ENCODE data around the gene DCST1. TPM values are rescaled to one million over a fixed set of nuclear protein-coding genes. Genes with fewer than 3 reads are reported as not detected.

DCST1 gene
- polyA plus RNA-seq, 2 of the 4 experiments (the other 2 are of a cell fraction), result 0.06 TPM; not detected in 1

DNA sequence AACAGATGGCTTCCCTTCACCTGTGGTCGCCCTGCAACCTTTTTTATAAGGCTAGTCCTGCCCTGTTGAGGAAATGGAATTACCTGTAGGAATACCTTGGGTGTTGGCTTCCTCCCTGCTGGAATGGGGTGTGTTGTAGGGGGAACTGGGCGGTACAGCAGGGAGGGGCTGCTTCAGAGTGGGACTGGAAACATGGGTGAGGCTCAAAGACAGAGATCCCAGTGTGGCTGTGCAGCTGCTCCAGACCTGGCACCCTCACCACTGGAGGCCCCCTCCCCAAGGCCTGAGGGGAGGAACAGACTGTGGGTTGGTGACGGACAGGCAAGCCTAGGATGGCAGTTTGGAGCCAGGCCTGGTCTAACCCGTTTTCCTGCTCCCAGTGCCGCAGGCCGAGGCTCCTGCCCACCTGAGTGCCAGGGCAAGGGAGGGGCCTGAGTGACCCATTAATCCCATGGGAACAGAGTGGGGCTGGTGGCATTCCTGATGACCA, 49.5 kb downstream of the DCST1 start:
- ATAC-seq, result no peak

DNA sequence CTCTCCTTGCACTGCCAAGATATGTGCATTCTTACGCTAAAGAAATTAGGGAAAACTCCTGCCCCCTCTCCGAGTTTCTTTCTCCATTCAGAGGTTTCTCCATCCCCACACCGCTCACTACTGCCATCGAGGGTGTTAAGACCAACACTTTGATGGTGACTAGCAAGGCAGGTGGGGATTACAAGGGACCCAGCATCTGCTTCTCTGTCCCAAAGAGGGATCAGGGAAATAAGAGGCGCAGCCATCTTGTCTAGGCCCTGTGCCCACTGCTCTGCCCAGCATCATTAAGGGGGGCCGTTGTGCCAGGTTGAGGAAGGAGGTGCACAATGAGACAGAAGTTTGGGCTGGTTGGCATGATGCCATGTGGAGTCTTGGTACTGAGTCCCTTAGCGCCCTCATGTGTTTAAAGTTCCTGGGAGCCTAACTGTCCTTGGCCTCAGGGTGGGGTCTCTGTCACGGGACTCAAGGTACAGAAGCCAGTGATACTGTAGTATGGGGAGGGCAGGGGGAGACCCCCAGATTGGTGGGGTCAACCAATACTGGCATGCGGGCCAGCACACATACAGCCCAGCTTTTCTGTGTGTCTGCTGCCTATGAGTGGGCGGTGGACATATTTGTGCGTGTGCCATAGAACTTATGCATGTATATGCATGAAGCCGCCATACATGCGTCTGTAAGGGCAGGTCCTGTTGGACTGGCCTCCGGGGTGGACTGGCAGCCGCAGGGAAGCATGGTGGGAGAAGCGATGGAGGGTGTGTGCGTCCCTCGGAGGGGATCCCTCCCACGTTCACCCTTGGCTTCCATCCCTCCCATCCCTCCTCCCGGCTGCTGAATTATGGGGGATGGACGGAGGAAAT, 50.5 kb downstream of the DCST1 start:
- Histone ChIP-seq H3K27ac (peak overlapping the region; percentile 32 to 88; a peak in 4 of 6 replicates), H3K4me3 (peak overlapping the region; percentile 59), H3K9me3 (no peaks in the 10 kb centered on the region), H3K4me2 (peak overlapping the region; percentile 100), H3K4me1 (peaks cover 55% of the 10 kb centered on the region)
- TF ChIP-seq TFCP2L1 (CRISPR knock-in tag; IDR thresholded peaks at IDR 0.05) (no peak), MAFK (IDR thresholded peaks at IDR 0.05; ENCODE audit: partially characterized antibody) (no peak), SREBF2 (IDR thresholded peaks at IDR 0.05) (no peak), RAD21 (conservative IDR thresholded peaks at IDR 0.05 in 1 of 2, IDR thresholded peaks at IDR 0.05 in 1 of 2) (peak in 1 of 2 experiments; percentile 54; a peak in 2 of 5 replicates), HOXA7 (CRISPR knock-in tag; IDR thresholded peaks at IDR 0.05) (no peak), SMC3 (IDR thresholded peaks at IDR 0.05) (peak; percentile 18; the same call in 1 of the 3 replicates), POLR2AphosphoS2 (conservative IDR thresholded peaks at IDR 0.05; ENCODE audit: low read length) (no peak)
- TF ChIP-seq, protein P1, sequence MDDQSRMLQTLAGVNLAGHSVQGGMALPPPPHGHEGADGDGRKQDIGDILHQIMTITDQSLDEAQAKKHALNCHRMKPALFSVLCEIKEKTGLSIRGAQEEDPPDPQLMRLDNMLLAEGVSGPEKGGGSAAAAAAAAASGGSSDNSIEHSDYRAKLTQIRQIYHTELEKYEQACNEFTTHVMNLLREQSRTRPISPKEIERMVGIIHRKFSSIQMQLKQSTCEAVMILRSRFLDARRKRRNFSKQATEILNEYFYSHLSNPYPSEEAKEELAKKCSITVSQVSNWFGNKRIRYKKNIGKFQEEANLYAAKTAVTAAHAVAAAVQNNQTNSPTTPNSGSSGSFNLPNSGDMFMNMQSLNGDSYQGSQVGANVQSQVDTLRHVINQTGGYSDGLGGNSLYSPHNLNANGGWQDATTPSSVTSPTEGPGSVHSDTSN (IDR thresholded peaks at IDR 0.05), result no peak
- ATAC-seq (peak; percentile 5 to 10; a peak in 5 of 6 replicates), DNase-seq (ENCODE audit: low read depth in 1 of 2, low spot score in 1 of 2) (peak in 1 of 2 experiments; percentile 74), FAIRE-seq (no peak)
- ChIA-PET POLR2A (interaction anchor here (0.6 to 1.8 kb wide), 8 partner anchors 13 to 110 kb away, joined by 3 to 7 read pairs (median 4); partner anchors contain the start of genes EFNA4, KRTCAP2 and ZBTB7B), CTCF (interaction anchor here (0.7 to 5.5 kb wide), 32 partner anchors 11 to 550 kb away, joined by 3 to 350 read pairs (median 6); partner anchors contain the start of genes ADAM15, DCST1, DCST2 and EFNA1)
- WGBS (ENCODE audit: missing lambda C conversion rate), result 21% methylated on average over 17 of the region's 21 CpGs

More for the DNA sequence above, 49.5 kb downstream of the DCST1 start:
- ChIA-PET CTCF (interaction anchor here (0.5 to 5.5 kb wide), 6 partner anchors 19 to 936 kb away, joined by 3 to 350 read pairs (median 20); partner anchors contain the start of genes ADAM15, EFNA1 and EFNA4), POLR2A (no interaction called here)
- H3K4me1 ChIP-seq, result peaks cover 61% of the 10 kb centered on the region
- peak overlapping the region; percentile 99; the same call in 2 of the 3 replicates for H3K4me2 ChIP-seq
- DNase-seq (ENCODE audit: low read depth in 1 of 2, low spot score in 1 of 2) (no peak), FAIRE-seq (no peak)
- H3K27ac ChIP-seq, result no peak overlapping the region
- 49% methylated on average over 5 of the region's 6 CpGs for WGBS (ENCODE audit: missing lambda C conversion rate)
- H3K9me3 ChIP-seq, result no peaks in the 10 kb centered on the region
- TF ChIP-seq, protein P2, sequence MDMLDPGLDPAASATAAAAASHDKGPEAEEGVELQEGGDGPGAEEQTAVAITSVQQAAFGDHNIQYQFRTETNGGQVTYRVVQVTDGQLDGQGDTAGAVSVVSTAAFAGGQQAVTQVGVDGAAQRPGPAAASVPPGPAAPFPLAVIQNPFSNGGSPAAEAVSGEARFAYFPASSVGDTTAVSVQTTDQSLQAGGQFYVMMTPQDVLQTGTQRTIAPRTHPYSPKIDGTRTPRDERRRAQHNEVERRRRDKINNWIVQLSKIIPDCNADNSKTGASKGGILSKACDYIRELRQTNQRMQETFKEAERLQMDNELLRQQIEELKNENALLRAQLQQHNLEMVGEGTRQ (IDR thresholded peaks at IDR 0.05), result no peak
- TF ChIP-seq NR3C1 (IDR thresholded peaks at IDR 0.05) (no peak), CHD2 (IDR thresholded peaks at IDR 0.05; ENCODE audit: low read length, partially characterized antibody) (no peak), ZNF302 (CRISPR knock-in tag; IDR thresholded peaks at IDR 0.05) (no peak)
- no peak overlapping the region for H3K4me3 ChIP-seq

DNA sequence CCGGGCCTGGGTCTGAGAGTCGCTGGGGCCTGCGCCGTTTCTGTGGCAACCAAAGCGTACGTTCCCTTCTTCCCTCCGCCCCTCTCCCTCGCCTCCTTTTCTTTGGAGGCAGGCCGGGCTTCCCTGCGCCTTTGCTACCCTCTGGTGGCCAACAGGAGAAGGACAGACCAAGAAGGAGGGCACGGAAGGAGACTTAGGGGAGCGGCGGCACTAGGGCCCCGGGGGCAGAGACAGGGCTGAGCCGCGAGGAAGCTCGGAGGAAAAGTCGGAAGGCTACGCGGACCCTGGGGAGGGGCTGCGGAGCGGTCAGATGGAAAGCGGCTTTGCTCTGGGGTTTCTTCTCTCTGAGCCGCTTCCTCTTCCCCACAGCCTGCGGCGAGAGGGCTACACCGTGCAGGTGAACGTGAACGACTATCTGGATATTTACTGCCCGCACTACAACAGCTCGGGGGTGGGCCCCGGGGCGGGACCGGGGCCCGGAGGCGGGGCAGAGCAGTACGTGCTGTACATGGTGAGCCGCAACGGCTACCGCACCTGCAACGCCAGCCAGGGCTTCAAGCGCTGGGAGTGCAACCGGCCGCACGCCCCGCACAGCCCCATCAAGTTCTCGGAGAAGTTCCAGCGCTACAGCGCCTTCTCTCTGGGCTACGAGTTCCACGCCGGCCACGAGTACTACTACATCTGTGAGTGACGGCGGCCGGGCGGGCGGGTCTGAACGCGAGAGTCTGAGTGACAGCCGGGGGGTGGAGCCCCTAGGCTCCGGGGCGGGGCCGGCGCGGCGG, 51.3 kb downstream of the DCST1 start:
- peak overlapping the region; percentile 59 for H3K4me3 ChIP-seq
- peaks cover 47% of the 10 kb centered on the region for H3K4me1 ChIP-seq
- H3K9me3 ChIP-seq, result no peaks in the 10 kb centered on the region
- ChIA-PET POLR2A (interaction anchor here (0.6 to 1.8 kb wide), 12 partner anchors 14 to 377 kb away, joined by 3 to 7 read pairs (median 3); partner anchors contain the start of genes ADAM15, EFNA4, KRTCAP2 and SHC1), CTCF (interaction anchor here (0.6 to 5.5 kb wide), 63 partner anchors 11 to 1497 kb away, joined by 3 to 350 read pairs (median 5); partner anchors contain the start of genes ADAM15, DCST1, DCST2 and EFNA1)
- H3K4me2 ChIP-seq, result peak overlapping the region; percentile 100
- WGBS (ENCODE audit: missing lambda C conversion rate), result 1% methylated on average over 29 of the region's 67 CpGs
- peak; percentile 77 for FAIRE-seq
- ATAC-seq, result peak; percentile 77 to 85
- H3K27ac ChIP-seq, result peak overlapping the region; percentile 74 to 88
- peak; percentile 95 for DNase-seq (ENCODE audit: low read depth in 1 of 2, low spot score in 1 of 2)
- TF ChIP-seq FOXS1 (CRISPR knock-in tag; IDR thresholded peaks at IDR 0.05) (no peak), CBX8 (IDR thresholded peaks at IDR 0.05) (no peak), MAFK (IDR thresholded peaks at IDR 0.05; ENCODE audit: partially characterized antibody) (no peak), EHMT2 (IDR thresholded peaks at IDR 0.05; ENCODE audit: low read depth) (no peak), CEBPB (IDR thresholded peaks at IDR 0.05) (no peak), CHD2 (IDR thresholded peaks at IDR 0.05; ENCODE audit: low read length, partially characterized antibody) (no peak), RFX5 (IDR thresholded peaks at IDR 0.05) (no peak), HEYL (CRISPR knock-in tag; IDR thresholded peaks at IDR 0.05) (no peak), SREBF2 (IDR thresholded peaks at IDR 0.05) (no peak), MAZ (IDR thresholded peaks at IDR 0.05; ENCODE audit: borderline replicate concordance, low read depth, low read length) (peak; percentile 24; the same call in 1 of the 2 replicates), ZSCAN20 (CRISPR knock-in tag; IDR thresholded peaks at IDR 0.05) (no peak), TFCP2L1 (CRISPR knock-in tag; IDR thresholded peaks at IDR 0.05) (no peak), NFE2L2 (conservative IDR thresholded peaks at IDR 0.05; ENCODE audit: low read length) (no peak)
- TF ChIP-seq, protein P3, sequence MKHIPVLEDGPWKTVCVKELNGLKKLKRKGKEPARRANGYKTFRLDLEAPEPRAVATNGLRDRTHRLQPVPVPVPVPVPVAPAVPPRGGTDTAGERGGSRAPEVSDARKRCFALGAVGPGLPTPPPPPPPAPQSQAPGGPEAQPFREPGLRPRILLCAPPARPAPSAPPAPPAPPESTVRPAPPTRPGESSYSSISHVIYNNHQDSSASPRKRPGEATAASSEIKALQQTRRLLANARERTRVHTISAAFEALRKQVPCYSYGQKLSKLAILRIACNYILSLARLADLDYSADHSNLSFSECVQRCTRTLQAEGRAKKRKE (CRISPR knock-in tag; IDR thresholded peaks at IDR 0.05; ENCODE audit: low read depth), result no peak
- TF ChIP-seq, protein P4, sequence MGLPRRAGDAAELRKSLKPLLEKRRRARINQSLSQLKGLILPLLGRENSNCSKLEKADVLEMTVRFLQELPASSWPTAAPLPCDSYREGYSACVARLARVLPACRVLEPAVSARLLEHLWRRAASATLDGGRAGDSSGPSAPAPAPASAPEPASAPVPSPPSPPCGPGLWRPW (IDR thresholded peaks at IDR 0.05), result no peak
- TF ChIP-seq, protein P1 (IDR thresholded peaks at IDR 0.05), result peak; percentile 95

Measured in A549 (cell line).